Tibial artery (tissue), 4 donors: ENCODE results near the gene STK11IP.

Source experiments
- DNase-seq, 2 donors: peaks; one replicate each; pipeline ENCODE4 v3.0.0-alpha.2; 2019
- H3K27ac ChIP-seq, 2 donors: fragments of 200-600 bp; sonication (generic) in 1 of 2; 1 replicate in 1 of 2; 2 replicates in 1 of 2; pipeline ENCODE4 v1.5.1; 2018 to 2019; ENCODE audit warnings: mild to moderate bottlenecking in 1 of 2
- H3K27me3 ChIP-seq, 2 donors: fragments of 200-600 bp; sonication (generic) in 1 of 2; one replicate each; pipeline versions ENCODE4 v1.5.1 to v1.6.0; 2016 to 2019
- H3K36me3 ChIP-seq, 3 donors: fragments of 200-600 bp; sonication (generic) in 2 of 3; one replicate each; pipeline ENCODE4 v1.5.1; 2016 to 2019; ENCODE audit warnings: mild to moderate bottlenecking in 2 of 3
- H3K4me1 ChIP-seq, 4 donors: fragments of 200-600 bp; sonication (generic) in 2 of 4; 1 replicate in 3 of 4; 2 replicates in 1 of 4; pipeline ENCODE4 v1.5.1; 2016 to 2019
- H3K4me3 ChIP-seq, 2 donors: fragments of 200-600 bp; sonication (generic) in 1 of 2; 1 replicate in 1 of 2; 2 replicates in 1 of 2; pipeline ENCODE4 v1.5.1; 2018 to 2019; ENCODE audit warnings: mild to moderate bottlenecking in 2 of 2
- H3K9me3 ChIP-seq, 3 donors: fragments of 200-600 bp; sonication (generic) in 1 of 3; one replicate each; pipeline ENCODE4 v1.5.1; 2016 to 2019
- intact Hi-C: fragments of 100-400 bp; cut with DNase I; formaldehyde crosslinking; loops from one replicate; pipeline ENCODE4 v1.15.0; 2023; ENCODE audit warnings: low total_unique reads
- TF ChIP-seq, protein P1 (sequence below), 2 experiments: fragments of 200-600 bp in 1 of 2; fragments of 450-650 bp in 1 of 2; IDR thresholded peaks; one replicate each; pipeline ENCODE4 v1.5.1; 2017 to 2019; ENCODE audit warnings: antibody characterized with exemption in 2 of 2, mild to moderate bottlenecking in 1 of 2, moderate library complexity in 1 of 2

STK11IP gene

DNA sequence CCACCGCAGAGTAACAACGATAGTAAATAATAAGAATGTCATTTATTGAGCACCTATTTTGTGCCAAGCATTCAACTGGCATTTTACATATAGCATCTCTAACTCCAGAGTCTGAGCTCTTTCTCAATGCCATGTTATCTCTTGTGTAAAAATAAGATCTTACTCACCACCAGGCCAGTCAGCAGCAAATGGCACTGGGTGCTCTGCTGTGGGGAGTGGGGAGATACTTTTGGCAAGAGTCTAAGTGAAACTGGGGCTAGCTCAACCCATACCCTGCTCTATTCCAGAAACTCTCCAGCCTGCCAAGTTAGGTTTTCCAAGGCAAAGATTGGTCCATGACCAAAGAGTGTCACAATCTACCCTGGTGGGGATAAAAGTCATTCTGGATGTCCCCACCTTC, 24.8 kb downstream of the STK11IP start:
- TF ChIP-seq, protein P1, sequence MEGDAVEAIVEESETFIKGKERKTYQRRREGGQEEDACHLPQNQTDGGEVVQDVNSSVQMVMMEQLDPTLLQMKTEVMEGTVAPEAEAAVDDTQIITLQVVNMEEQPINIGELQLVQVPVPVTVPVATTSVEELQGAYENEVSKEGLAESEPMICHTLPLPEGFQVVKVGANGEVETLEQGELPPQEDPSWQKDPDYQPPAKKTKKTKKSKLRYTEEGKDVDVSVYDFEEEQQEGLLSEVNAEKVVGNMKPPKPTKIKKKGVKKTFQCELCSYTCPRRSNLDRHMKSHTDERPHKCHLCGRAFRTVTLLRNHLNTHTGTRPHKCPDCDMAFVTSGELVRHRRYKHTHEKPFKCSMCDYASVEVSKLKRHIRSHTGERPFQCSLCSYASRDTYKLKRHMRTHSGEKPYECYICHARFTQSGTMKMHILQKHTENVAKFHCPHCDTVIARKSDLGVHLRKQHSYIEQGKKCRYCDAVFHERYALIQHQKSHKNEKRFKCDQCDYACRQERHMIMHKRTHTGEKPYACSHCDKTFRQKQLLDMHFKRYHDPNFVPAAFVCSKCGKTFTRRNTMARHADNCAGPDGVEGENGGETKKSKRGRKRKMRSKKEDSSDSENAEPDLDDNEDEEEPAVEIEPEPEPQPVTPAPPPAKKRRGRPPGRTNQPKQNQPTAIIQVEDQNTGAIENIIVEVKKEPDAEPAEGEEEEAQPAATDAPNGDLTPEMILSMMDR (IDR thresholded peaks at IDR 0.05), result no peak
- H3K4me3 ChIP-seq, result no peak overlapping the region
- DNase-seq, result no peak
- intact Hi-C loops, result no loop called here
- H3K4me1 ChIP-seq, result peaks cover 0 to 5% (median 2%) of the 10 kb centered on the region in 4 donors
- no peaks in the 10 kb centered on the region for H3K9me3 ChIP-seq
- H3K27me3 ChIP-seq, result peaks cover 0 to 2% of the 10 kb centered on the region in 2 donors
- H3K27ac ChIP-seq, result no peak overlapping the region
- no peaks in the 10 kb centered on the region for H3K36me3 ChIP-seq

DNA sequence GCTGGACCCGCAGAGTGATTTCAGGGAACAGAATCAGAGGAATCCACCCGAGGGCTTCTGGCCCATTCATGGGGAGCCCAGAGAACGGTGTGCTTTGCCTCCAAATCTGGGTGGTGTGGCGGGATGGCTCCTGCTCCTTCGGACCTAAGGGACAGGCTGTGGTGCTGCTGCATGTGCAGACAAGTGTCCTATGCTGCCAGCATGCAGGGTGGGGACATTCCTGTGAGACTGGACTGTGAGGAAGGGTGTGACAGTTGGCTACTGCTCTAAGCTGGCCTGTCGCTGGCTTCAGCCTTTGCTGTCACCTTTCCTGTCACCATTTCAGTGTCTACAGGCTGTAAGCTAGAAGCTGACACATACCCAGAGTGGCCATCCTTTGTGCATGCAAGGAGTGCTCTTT, 26.9 kb downstream of the STK11IP start:
- Histone ChIP-seq H3K27me3 (peaks cover 0 to 17% of the 10 kb centered on the region in 2 donors), H3K27ac (no peak overlapping the region), H3K36me3 (no peaks in the 10 kb centered on the region), H3K9me3 (no peaks in the 10 kb centered on the region), H3K4me1 (peaks cover 0 to 11% (median 10%) of the 10 kb centered on the region in 4 donors), H3K4me3 (no peak overlapping the region)
- no peak for DNase-seq
- intact Hi-C loops, result no loop called here
- TF ChIP-seq, protein P1 (IDR thresholded peaks at IDR 0.05), result no peak

DNA sequence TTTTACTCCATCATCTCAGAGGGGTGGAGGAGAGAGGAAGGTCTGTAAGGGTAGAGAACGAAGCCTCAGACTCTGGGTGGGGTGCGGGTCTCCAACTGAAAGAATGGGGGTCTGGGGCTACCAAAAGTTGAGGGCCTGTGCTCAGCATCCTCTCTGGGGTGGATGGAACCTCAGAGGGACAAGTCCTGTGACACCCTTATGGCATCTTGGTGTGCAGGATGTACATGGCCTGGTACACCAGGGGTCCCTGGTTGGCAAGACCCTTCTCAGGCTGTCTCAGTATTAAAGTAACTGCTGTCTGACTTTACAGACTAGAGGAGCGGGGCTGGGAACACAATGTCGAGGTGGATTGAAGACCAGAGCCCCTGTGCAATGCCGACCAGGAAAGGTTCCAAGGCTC, 27.5 kb downstream of the STK11IP start:
- no peak for DNase-seq
- TF ChIP-seq, protein P1 (IDR thresholded peaks at IDR 0.05), result no peak
- intact Hi-C loops, result no loop called here
- Histone ChIP-seq H3K4me3 (no peak overlapping the region), H3K36me3 (no peaks in the 10 kb centered on the region), H3K4me1 (peaks cover 0 to 11% (median 10%) of the 10 kb centered on the region in 4 donors), H3K9me3 (no peaks in the 10 kb centered on the region), H3K27ac (no peak overlapping the region), H3K27me3 (peaks cover 0 to 17% of the 10 kb centered on the region in 2 donors)

DNA sequence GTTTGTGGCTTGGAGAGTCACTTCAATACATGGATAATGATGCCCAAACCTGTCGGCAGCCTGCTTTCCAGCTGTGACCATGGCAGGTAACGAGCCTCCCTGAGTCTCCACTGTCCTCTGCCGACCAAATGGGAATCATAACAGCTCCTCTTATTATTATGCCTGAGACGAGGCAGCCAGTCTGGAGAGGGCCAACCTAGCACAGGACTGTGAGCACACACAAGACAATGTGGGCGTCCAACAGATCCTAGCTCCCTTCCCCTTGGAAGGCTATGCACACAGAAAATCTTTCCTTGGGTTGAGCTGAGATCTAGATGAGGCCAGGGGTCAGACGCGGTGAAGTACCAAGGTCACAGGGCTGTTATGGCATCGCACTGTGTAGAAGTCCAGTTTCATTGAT, 28.9 kb downstream of the STK11IP start:
- Histone ChIP-seq H3K27me3 (peaks cover 0 to 17% of the 10 kb centered on the region in 2 donors), H3K4me1 (peaks cover 0 to 11% (median 10%) of the 10 kb centered on the region in 4 donors), H3K9me3 (no peaks in the 10 kb centered on the region), H3K36me3 (no peaks in the 10 kb centered on the region), H3K27ac (no peak overlapping the region), H3K4me3 (no peak overlapping the region)
- intact Hi-C loops, result no loop called here
- TF ChIP-seq, protein P1 (IDR thresholded peaks at IDR 0.05), result no peak
- DNase-seq, result no peak

DNA sequence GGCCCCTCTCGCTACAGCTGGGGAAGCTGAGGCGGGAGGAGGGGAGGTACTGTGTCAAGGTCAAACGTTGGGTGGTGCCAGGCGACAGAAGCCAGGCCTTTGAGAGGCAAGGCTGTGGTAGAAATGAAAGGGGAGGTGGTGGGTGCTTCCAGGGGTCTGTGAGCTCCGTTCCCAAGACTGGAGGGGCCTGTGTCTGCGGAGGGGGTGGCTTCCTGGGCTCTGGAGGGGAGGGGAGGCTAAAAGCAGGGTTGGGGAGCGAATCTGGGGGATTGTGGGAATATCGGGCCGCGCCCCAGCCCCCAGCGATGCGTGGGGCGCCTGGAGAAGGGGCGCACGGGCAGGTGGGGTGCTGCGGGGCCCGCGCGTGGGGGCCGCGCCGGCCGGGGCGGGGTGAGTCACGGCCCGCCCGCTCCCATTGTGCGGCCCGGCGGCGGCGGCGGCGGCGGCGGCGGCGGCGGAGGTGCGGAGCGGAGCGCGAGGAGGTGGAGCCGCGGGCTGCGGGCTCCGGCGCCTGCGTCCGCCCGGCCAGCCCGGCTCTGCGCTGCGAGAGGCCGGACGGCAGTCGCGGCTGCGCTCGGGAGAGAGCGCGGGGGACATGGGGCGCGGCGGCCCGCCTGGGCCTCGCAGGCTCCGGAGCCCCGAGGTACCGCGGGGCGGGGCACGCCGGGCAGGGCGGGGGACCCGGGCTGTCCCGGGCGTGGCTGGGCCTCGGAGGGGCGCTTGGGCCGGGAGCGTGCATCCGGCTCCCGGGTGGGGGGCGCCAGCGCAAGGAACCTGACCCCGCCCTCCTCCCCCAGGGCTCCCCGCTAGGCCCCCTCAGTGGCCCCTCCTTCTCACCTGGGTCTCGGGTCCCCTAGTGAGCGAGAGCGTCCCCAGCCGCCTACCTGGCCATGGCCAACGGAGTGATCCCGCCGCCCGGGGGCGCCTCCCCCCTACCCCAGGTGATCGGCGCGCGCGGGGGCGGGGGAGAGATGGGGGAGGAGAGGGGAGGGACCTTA, 29.7 kb downstream of the STK11IP start, which contains the start of gene SLC4A3:
Gene SLC4A3 (plus strand): TSS at position 528 of the 998 bp plus-strand sequence. CDS start 363 bp downstream, at position 891.
- Histone ChIP-seq H3K27me3 (peaks cover 0 to 17% of the 10 kb centered on the region in 2 donors), H3K4me1 (peaks cover 0 to 11% (median 10%) of the 10 kb centered on the region in 4 donors), H3K9me3 (no peaks in the 10 kb centered on the region), H3K36me3 (peaks cover 0 to 6% (median 0%) of the 10 kb centered on the region in 3 donors), H3K27ac (peak within 1 kb of the TSS in 1 of 2 donors; percentile 38), H3K4me3 (peak within 1 kb of the TSS; percentile 48 to 66)
- TF ChIP-seq, protein P1 (IDR thresholded peaks at IDR 0.05), result no peak
- no peak for DNase-seq
- intact Hi-C loops, result no loop called here
